Transverse colon (tissue), 4 donors: ENCODE data around the gene PCF11. TPM values are rescaled to one million over a fixed set of nuclear protein-coding genes. Genes with fewer than 3 reads are reported as not detected.

Experiments
- DNase-seq: peaks from one replicate; pipeline ENCODE4 v3.0.0-alpha.2; 2019
- H3K27ac ChIP-seq, 4 donors: fragments of 200-600 bp; sonication (generic); 2 replicates each; pipeline ENCODE4 v1.5.1; 2016 to 2018; ENCODE audit warnings: inconsistent platforms in 4 of 4
- H3K27me3 ChIP-seq: fragments of 200-600 bp; sonication (generic); 2 replicates; pipeline ENCODE4 v1.5.1; 2017; ENCODE audit warnings: inconsistent platforms
- H3K36me3 ChIP-seq, 4 donors: fragments of 200-600 bp; sonication (generic); 2 replicates each; pipeline ENCODE4 v1.5.1; 2017 to 2019; ENCODE audit warnings: inconsistent platforms in 4 of 4
- H3K4me1 ChIP-seq, 4 donors: fragments of 200-600 bp; sonication (generic); 2 replicates each; pipeline ENCODE4 v1.5.1; 2017 to 2020; ENCODE audit warnings: inconsistent platforms in 4 of 4
- H3K4me3 ChIP-seq, 4 donors: fragments of 200-600 bp; sonication (generic); 1 replicate in 1 of 4; 2 replicates in 3 of 4; pipeline versions ENCODE4 v1.5.1 to v1.6.1; 2017 to 2019; ENCODE audit warnings: inconsistent platforms in 4 of 4
- H3K9me3 ChIP-seq, 2 donors: fragments of 200-600 bp; sonication (generic); 2 replicates each; pipeline ENCODE4 v1.5.1; 2017 to 2019; ENCODE audit warnings: inconsistent platforms in 2 of 2
- CTCF ChIP-seq, 5 experiments: fragments of 200-600 bp in 3 of 5; fragments of 450-650 bp in 2 of 5; sonication (generic) in 3 of 5; IDR thresholded peaks; 1 replicate in 2 of 5; 2 replicates in 3 of 5; pipeline ENCODE4 v1.5.1; 2016 to 2017; ENCODE audit warnings: antibody characterized with exemption in 5 of 5, inconsistent platforms in 3 of 5, mild to moderate bottlenecking in 2 of 5, moderate library complexity in 1 of 5
- EP300 ChIP-seq: sonication (generic); formaldehyde crosslinking; IDR thresholded peaks from one replicate; pipeline ENCODE4 v1.6.1; 2017; ENCODE audit warnings: antibody characterized with exemption, low read depth
- POLR2A ChIP-seq: fragments of 450-650 bp; IDR thresholded peaks from one replicate; pipeline ENCODE4 v1.6.1; 2016; ENCODE audit warnings: antibody characterized with exemption, mild to moderate bottlenecking, moderate library complexity
- POLR2AphosphoS5 ChIP-seq, 3 donors: sonication (generic); formaldehyde crosslinking; IDR thresholded peaks; one replicate each; pipeline ENCODE4 v1.6.1; 2016; ENCODE audit warnings: antibody characterized with exemption in 3 of 3
- WGBS, 2 donors: methylation state at CpG; one replicate each; pipeline ENCODE4 v1.1.5; 2018; ENCODE audit warnings: low coverage in 1 of 2; 5-methylcytosine and 5-hydroxymethylcytosine counted together
- in situ Hi-C, 4 donors: fragments of 200-750 bp; cut with MboI; loops; one replicate each; pipeline versions ENCODE4 v1.15.0 to v1.15.1; 2017; ENCODE audit warnings: low sequenced_read_pairs in 3 of 4, low pct_ligation_motif_present in 1 of 4, low pct_unique_long_range_greater_than_20kb in 1 of 4
- intact Hi-C: fragments of 100-400 bp; cut with DNase I; formaldehyde crosslinking; loops from one replicate; pipeline ENCODE4 v1.15.1; 2023; ENCODE audit warnings: low total_unique reads
- total RNA-seq, 4 donors: library from RNA; depleted of rRNA; stranded (reverse); fragments of >200 nt; gene quantifications; one replicate each; pipeline ENCODE4 v1.1.0, GENCODE V29; 2016

Gene PCF11
- total RNA-seq, 4 donors from 2014 or later = 81.1 to 346 (median 154) TPM

- in situ Hi-C loops = no loop called here
- no peaks in the 10 kb centered on the region for H3K36me3 ChIP-seq
- H3K4me1 ChIP-seq = peaks cover 0 to 14% (median 4%) of the 10 kb centered on the region in 4 donors
- H3K27ac ChIP-seq = no peak overlapping the region
- no peak for DNase-seq
- intact Hi-C loops = no loop called here
- H3K9me3 ChIP-seq = no peaks in the 10 kb centered on the region
- H3K27me3 ChIP-seq = no peaks in the 10 kb centered on the region
- no peak for TF ChIP-seq POLR2AphosphoS5 (IDR thresholded peaks at IDR 0.05)
- TF ChIP-seq CTCF (IDR thresholded peaks at IDR 0.05) = no peak
- no peak for TF ChIP-seq POLR2A
- TF ChIP-seq EP300 = no peak
- H3K4me3 ChIP-seq = no peak overlapping the region
Observed at GRCh38 chr11:83122050-83122449, 34.9 kb upstream of the PCF11 start.

- intact Hi-C loops (no loop called here), in situ Hi-C loops (no loop called here)
- H3K27ac ChIP-seq = no peak overlapping the region
- WGBS, 2 donors = 97 to 100% methylated on average over 2 of the region's 2 CpGs
- H3K9me3 ChIP-seq = no peaks in the 10 kb centered on the region
- H3K4me3 ChIP-seq = no peak overlapping the region
- DNase-seq = no peak
- peaks cover 0 to 11% (median 4%) of the 10 kb centered on the region in 4 donors for H3K4me1 ChIP-seq
- H3K27me3 ChIP-seq = no peaks in the 10 kb centered on the region
- TF ChIP-seq POLR2A (no peak), POLR2AphosphoS5 (IDR thresholded peaks at IDR 0.05) (no peak), EP300 (no peak), CTCF (IDR thresholded peaks at IDR 0.05) (no peak)
- no peaks in the 10 kb centered on the region for H3K36me3 ChIP-seq
Observed at GRCh38 chr11:83122766-83123165, 34.2 kb upstream of the PCF11 start.

GRCh38 chr11:83124636-83125424, 32.1 kb upstream of the PCF11 start:
- no peak for DNase-seq
- WGBS, 2 donors = 77 to 78% methylated on average over 4 of the region's 4 CpGs
- no peaks in the 10 kb centered on the region for H3K36me3 ChIP-seq
- TF ChIP-seq POLR2A = no peak
- TF ChIP-seq EP300 = no peak
- no peak for TF ChIP-seq CTCF (IDR thresholded peaks at IDR 0.05)
- no peak for TF ChIP-seq POLR2AphosphoS5 (IDR thresholded peaks at IDR 0.05)
- intact Hi-C loops = no loop called here
- in situ Hi-C loops = no loop called here
- H3K27ac ChIP-seq = no peak overlapping the region
- H3K27me3 ChIP-seq = no peaks in the 10 kb centered on the region
- H3K4me1 ChIP-seq = no peaks in the 10 kb centered on the region
- no peak overlapping the region for H3K4me3 ChIP-seq
- H3K9me3 ChIP-seq = no peaks in the 10 kb centered on the region

GRCh38 chr11:83125577-83125976, 31.4 kb upstream of the PCF11 start:
- in situ Hi-C loops = no loop called here
- intact Hi-C loops = no loop called here

More at GRCh38 chr11:83125577-83125976, 31.4 kb upstream of the PCF11 start:
- Histone ChIP-seq H3K4me3 (no peak overlapping the region), H3K9me3 (no peaks in the 10 kb centered on the region), H3K36me3 (no peaks in the 10 kb centered on the region), H3K27me3 (no peaks in the 10 kb centered on the region), H3K4me1 (no peaks in the 10 kb centered on the region), H3K27ac (no peak overlapping the region)
- WGBS, 2 donors = 77 to 93% methylated on average over 5 of the region's 5 CpGs
- no peak for TF ChIP-seq EP300
- no peak for TF ChIP-seq POLR2A
- TF ChIP-seq CTCF (IDR thresholded peaks at IDR 0.05) = no peak
- no peak for TF ChIP-seq POLR2AphosphoS5 (IDR thresholded peaks at IDR 0.05)
- no peak for DNase-seq
